ENCODE measurements around the gene EPB41L4A.

EPB41L4A gene

DNA sequence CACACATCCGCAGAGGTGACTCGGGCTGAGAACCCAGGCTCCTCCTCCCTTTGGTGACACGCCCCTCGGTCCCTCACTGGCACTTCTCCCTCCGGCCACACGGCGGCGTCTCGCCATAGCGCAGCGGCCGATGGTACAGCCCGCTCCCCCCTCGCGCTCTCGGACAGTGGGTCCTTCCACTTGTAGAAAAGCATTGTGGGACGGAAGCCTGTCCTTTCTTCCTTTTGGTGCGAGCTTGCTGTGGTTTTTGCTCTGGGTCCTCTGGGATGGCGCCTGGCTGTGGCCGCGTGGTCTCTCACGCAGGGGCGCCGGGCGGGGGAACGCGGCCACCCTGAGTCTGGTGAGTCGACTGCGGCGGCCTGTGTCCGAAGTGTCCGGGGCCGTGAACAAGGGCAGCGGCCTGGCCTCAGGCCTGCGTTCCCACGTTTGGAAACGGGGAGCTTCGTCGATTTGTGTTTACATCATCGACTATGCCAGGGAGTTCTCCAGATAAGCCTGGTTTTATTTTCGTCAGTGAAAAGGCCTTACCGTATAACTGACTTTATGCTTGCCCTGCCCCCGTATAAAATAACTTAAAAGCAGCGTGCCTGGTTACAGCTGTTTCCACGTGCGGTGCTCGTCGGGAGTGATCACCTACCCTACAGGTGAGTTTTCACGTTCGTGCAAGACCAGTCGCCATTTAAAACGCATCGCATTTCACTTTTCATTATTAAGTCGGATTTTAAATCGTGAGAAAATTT, 258.3 kb downstream of the EPB41L4A start:
- peaks cover 8% of the 10 kb centered on the region; the same call in 1 of the 2 replicates for H3K4me1 ChIP-seq (ENCODE audit: low read length)
- H3K36me3 ChIP-seq (replicated peaks; ENCODE audit: insufficient read depth, low read length): peaks cover 14% of the 10 kb centered on the region
- H2AFZ ChIP-seq (ENCODE audit: low read length): peak overlapping the region; percentile 67
- peaks cover 31% of the 10 kb centered on the region for H3K79me2 ChIP-seq (ENCODE audit: low read length)
- H3K9me3 ChIP-seq (replicated peaks; ENCODE audit: insufficient read depth, low read length): no peaks in the 10 kb centered on the region
- H3K4me2 ChIP-seq (ENCODE audit: low read depth, low read length): peak overlapping the region; percentile 93
- H4K20me1 ChIP-seq (ENCODE audit: insufficient read depth, low read length): no peaks in the 10 kb centered on the region
- H3F3A ChIP-seq (ENCODE audit: insufficient read depth, low read length): peaks cover 26% of the 10 kb centered on the region
- H3K9ac ChIP-seq (ENCODE audit: low read length): peak overlapping the region; percentile 90
- peak; percentile 88 for DNase-seq
- no peaks in the 10 kb centered on the region for H3K9me2 ChIP-seq (replicated peaks; ENCODE audit: insufficient read depth, low read length)
- TF ChIP-seq EZH2 (optimal IDR thresholded peaks at IDR 0.05; ENCODE audit: low read depth, low read length) (no peak), EZH2phosphoT487 (IDR thresholded peaks at IDR 0.05; ENCODE audit: low read length) (no peak)
- TF ChIP-seq, protein P1, sequence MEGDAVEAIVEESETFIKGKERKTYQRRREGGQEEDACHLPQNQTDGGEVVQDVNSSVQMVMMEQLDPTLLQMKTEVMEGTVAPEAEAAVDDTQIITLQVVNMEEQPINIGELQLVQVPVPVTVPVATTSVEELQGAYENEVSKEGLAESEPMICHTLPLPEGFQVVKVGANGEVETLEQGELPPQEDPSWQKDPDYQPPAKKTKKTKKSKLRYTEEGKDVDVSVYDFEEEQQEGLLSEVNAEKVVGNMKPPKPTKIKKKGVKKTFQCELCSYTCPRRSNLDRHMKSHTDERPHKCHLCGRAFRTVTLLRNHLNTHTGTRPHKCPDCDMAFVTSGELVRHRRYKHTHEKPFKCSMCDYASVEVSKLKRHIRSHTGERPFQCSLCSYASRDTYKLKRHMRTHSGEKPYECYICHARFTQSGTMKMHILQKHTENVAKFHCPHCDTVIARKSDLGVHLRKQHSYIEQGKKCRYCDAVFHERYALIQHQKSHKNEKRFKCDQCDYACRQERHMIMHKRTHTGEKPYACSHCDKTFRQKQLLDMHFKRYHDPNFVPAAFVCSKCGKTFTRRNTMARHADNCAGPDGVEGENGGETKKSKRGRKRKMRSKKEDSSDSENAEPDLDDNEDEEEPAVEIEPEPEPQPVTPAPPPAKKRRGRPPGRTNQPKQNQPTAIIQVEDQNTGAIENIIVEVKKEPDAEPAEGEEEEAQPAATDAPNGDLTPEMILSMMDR (IDR thresholded peaks at IDR 0.05; ENCODE audit: low read length): peak; percentile 98
- H3K27ac ChIP-seq (ENCODE audit: low read length): peak overlapping the region; percentile 49; the same call in 1 of the 2 replicates
- H3K27me3 ChIP-seq (replicated peaks; ENCODE audit: insufficient read depth, low read length): no peaks in the 10 kb centered on the region
- H3K4me3 ChIP-seq (ENCODE audit: low read length): peak overlapping the region; percentile 97

DNA sequence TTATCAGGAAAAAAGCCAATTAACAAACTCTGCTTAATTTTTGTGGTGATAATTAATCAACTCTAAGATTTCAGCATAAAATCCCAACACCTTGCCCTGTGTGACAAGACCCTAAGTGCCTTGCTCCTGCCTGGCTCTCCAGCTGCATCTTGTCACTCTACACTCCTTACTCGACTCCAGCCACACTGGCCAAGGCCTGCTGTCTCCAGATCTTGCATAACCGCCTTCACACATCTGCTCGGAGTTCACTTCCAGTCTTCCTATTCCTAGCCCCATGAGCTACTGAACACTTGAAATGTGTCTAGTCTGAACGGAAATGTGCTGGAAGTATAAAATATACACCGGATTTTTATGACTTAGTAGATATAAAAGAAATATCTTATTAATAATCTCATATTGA, 259.6 kb downstream of the EPB41L4A start:
- no peak overlapping the region for H3K27ac ChIP-seq (ENCODE audit: low read length)
- no peak overlapping the region for H3K9ac ChIP-seq (ENCODE audit: low read length)
- peaks cover 8% of the 10 kb centered on the region; the same call in 1 of the 2 replicates for H3K4me1 ChIP-seq (ENCODE audit: low read length)
- H4K20me1 ChIP-seq (ENCODE audit: insufficient read depth, low read length): no peaks in the 10 kb centered on the region; the same call in 1 of the 2 replicates
- no peak overlapping the region for H3K4me2 ChIP-seq (ENCODE audit: low read depth, low read length)
- H3K9me2 ChIP-seq (replicated peaks; ENCODE audit: insufficient read depth, low read length): no peaks in the 10 kb centered on the region
- H3K79me2 ChIP-seq (ENCODE audit: low read length): peaks cover 31% of the 10 kb centered on the region
- peaks cover 23% of the 10 kb centered on the region for H3F3A ChIP-seq (ENCODE audit: insufficient read depth, low read length)
- no peak for DNase-seq
- no peak for TF ChIP-seq EZH2phosphoT487 (IDR thresholded peaks at IDR 0.05; ENCODE audit: low read length)
- TF ChIP-seq, protein P1 (IDR thresholded peaks at IDR 0.05; ENCODE audit: low read length): no peak
- TF ChIP-seq EZH2 (optimal IDR thresholded peaks at IDR 0.05; ENCODE audit: low read depth, low read length): no peak
- peaks cover 14% of the 10 kb centered on the region for H3K36me3 ChIP-seq (replicated peaks; ENCODE audit: insufficient read depth, low read length)
- no peaks in the 10 kb centered on the region for H3K27me3 ChIP-seq (replicated peaks; ENCODE audit: insufficient read depth, low read length)
- no peak overlapping the region for H2AFZ ChIP-seq (ENCODE audit: low read length)
- no peak overlapping the region for H3K4me3 ChIP-seq (ENCODE audit: low read length)
- no peaks in the 10 kb centered on the region for H3K9me3 ChIP-seq (replicated peaks; ENCODE audit: insufficient read depth, low read length)

DNA sequence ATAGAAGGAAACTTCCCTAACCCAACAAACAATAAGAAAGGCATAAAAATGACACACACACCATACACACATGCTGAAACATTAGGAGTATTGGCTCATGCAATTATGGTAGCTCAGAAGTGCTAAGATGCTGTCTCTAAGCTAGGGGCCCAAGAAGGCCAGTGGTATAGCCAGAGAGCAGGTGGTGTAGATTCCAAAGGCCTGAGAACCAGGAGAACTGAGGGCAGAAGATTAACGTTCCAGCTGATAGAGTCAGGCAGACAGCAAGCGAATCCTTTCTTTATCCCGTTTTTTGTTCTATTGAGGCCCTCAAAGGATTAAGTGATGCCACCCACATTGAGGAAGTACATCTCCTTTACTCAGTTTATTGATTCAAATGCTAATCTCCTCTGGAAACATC, 262.9 kb downstream of the EPB41L4A start:
- no peak overlapping the region for H3K4me2 ChIP-seq (ENCODE audit: low read depth, low read length)
- H3K9ac ChIP-seq (ENCODE audit: low read length): no peak overlapping the region
- no peak overlapping the region for H3K4me3 ChIP-seq (ENCODE audit: low read length)
- H2AFZ ChIP-seq (ENCODE audit: low read length): no peak overlapping the region
- no peaks in the 10 kb centered on the region for H3K9me3 ChIP-seq (replicated peaks; ENCODE audit: insufficient read depth, low read length)
- TF ChIP-seq, protein P1 (IDR thresholded peaks at IDR 0.05; ENCODE audit: low read length): no peak
- TF ChIP-seq EZH2 (optimal IDR thresholded peaks at IDR 0.05; ENCODE audit: low read depth, low read length): no peak
- TF ChIP-seq EZH2phosphoT487 (IDR thresholded peaks at IDR 0.05; ENCODE audit: low read length): no peak
- H3F3A ChIP-seq (ENCODE audit: insufficient read depth, low read length): 0 out of 2 replicates have a peak, but pooled peaks cover under 1% of the 10 kb centered on the region
- H3K36me3 ChIP-seq (replicated peaks; ENCODE audit: insufficient read depth, low read length): no peaks in the 10 kb centered on the region
- no peaks in the 10 kb centered on the region for H3K9me2 ChIP-seq (replicated peaks; ENCODE audit: insufficient read depth, low read length)
- H3K4me1 ChIP-seq (ENCODE audit: low read length): no peaks in the 10 kb centered on the region
- no peak overlapping the region for H3K27ac ChIP-seq (ENCODE audit: low read length)
- no peaks in the 10 kb centered on the region; the same call in 1 of the 2 replicates for H4K20me1 ChIP-seq (ENCODE audit: insufficient read depth, low read length)
- H3K27me3 ChIP-seq (replicated peaks; ENCODE audit: insufficient read depth, low read length): no peaks in the 10 kb centered on the region
- H3K79me2 ChIP-seq (ENCODE audit: low read length): peaks cover 6% of the 10 kb centered on the region
- DNase-seq: no peak
